Activated CD8-positive, alpha-beta memory T cell treated with anti-CD3 and anti-CD28 coated beads for 48 hours (primary cell): ENCODE data around the gene ZC3H12A.

Experiments
- DNase-seq, 3 experiments: peaks; one replicate each; pipeline ENCODE4 v3.0.0-alpha.2; 2020; ENCODE audit warnings: low read depth in 2 of 3, low spot score in 2 of 3

ZC3H12A gene

DNA sequence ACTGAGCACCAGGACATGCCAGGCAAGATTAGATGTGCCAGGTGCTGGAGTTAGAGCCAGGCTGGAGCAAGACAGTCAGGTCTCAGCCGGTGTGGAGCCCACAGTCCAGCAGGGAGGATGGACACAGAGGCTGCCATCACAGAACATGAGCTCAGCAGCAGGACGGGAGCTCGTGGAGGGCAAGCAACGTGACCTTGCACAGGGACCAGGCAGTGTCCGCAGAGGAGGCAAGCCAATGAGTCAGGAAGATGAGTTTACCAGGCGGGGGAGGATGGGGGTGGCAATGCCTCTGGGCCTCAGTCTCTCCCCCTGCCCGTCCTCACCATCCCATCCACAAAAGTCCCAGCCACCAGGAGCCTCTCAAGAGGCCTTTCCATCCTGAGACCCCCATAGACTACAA is 20.7 kb upstream of the ZC3H12A start:
- no peak for DNase-seq

DNA sequence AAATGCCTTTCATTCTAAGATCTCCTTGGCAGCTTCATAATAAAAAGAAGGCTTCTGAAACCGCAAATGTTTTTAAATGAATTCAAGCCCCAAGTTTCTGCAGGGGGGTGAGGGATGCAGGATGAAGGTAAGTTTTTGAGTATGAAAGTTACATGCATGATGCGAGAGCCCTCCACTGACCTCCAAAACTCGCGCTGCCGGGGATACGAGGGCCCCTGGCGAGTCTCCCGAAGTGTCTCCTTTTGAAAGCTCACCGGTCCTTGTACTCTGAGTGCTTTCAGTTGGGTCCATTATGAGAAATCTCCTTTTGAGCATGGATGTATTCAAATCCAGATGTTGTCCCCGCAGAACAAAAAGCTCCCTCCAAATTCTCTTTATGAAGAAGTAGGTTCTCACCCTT is 18.9 kb upstream of the ZC3H12A start:
- no peak for DNase-seq

DNA sequence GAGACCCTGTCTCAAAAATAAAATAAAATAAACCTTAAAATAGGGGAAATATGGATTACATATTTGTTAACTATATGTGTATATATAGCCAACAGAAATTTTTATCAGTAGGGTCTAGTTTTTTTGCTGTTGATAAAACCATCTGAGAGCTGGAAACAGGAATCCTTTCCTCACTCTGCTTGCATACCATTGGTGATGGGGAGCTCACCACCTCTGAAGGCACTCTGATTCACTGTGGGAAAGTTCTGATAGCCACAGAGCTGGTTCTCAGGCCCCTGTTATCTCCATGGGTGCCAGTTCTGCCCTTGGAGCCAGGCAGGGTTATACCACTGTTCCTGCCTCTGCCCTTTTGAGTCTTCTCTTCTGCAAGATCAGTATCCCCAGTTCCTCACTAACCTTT is 17.8 kb upstream of the ZC3H12A start:
- no peak for DNase-seq

DNA sequence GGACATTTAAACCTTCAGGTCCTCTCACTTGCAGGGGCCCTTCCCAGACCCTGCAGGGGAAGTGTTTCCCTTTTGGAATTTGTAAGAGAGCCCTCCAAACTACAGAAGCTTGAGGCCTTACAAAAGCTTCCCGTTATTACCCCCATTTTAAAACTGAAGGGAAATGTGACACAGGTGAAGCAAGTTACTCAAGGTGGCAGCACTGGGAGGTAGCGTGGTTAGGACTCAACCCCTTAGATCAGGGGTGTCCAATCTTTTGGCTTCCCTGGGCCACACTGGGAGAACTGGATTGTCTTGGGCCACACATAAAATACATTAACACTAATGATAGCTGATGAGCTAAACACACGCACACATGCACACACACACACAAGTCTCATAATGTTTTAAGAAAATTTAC is 15.8 kb upstream of the ZC3H12A start:
- DNase-seq: no peak

DNA sequence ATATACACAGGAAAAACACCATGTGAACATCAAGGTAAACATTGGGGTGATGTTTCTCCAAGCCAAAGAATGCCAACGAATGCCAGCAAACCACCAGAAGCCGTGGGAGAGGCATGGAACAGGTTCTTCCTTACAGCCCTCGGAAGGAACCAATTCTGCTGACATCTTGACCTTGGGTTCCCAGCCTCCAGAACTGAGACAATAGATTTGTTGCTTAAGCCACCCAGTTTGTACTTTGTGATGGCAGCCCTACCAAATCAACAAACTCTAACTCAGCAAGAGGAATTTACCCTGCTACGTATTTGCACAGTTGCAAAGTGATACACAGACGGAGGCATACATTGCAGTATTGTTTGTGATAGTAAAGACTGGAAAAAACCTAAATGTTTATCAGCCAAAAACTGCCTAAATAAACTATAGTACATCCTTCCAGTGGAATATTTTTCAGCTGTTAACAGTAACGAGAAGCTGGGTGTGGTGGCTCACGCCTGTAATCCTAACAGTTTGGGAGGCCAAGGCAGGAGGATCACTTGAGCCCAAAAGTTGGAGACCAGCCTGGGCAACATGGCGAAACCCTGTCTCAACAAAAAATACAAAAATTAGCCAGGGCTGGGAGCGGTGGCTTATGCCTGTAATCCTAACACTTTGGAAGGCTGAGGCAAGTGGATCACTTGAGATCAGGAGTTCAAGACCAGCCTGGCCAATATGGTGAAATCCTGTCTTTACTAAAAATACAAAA is 12.5 kb upstream of the ZC3H12A start:
- DNase-seq: no peak

DNA sequence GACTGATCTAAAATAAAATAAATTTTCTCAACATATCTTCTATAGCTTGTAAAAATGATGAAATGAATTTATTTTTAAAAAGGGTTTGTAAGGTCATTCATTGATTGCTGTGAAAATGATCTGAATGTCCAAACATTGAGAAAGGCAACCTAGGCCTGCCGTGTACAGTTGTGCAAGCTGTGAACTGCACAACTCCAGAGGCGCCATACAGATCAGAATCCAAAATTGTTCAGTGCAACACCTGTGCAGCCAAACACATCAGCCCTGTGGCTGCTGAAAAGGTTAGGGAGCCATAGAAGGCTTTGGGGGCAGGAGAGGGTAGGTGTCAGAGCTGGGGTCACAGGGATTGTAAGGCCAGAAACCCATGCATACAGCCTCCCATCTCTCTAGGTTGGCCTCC is 9.9 kb upstream of the ZC3H12A start:
- DNase-seq: no peak

DNA sequence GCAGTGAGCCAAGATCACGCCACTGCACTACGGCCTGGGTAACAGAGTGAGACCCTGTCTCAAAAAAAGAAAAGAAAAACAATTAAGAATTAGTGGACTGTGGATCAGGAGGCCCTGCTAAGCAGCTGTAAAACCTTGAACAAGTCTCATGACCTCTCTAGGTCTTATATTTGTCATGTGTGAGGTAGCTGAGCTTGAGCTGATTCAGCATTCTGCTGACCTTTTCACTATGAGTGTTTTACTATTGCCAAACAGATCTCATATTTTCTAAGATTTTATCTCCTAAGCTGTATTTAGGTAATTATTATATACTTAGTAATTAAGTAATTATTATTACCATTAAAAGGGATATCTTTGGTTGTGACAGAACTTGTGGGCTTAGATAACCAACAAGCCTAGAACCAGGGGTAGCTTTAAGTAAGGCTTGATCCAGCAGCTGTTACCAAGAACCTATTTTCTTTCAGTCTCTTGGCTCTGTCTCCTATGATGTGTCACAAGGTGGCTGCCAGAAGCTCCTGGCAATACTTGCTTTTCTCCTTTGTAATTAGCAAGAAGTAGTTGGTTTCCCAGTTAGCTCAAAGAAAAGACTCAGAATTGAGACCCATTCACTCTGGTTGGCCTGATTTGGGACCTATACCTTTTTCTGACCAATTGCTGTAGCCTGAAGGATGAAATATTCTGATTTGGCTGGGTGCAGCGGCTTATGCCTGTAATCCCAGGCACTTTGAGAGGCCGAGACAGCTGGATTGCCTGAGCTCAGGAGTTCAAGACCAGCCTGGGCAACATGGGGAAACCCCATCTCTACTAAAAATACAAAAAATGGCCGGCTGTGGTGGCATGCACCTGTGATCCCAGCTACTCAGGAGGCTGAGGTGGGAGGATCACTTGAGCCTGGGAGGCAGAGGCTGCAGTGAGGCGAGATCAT is 8.5 kb upstream of the ZC3H12A start:
- no peak for DNase-seq

DNA sequence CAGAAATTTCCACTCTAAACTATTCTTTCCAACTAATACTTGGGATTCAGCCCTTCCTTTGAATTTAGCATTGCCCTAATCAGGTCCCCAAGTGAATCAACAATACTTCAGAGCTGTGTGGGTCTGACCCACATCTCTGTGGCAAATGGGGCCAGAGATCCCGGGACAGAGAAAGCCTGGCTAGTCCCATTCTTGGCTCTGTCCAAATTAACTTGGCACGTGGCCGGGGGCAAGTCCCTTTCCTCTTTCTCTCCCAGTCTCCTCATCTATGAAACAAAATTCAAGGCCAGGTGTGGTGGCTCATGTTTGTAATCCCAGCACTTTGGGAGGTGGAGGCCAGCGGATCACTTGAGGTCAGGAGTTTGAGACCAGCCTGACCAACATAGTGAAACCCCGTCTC is 6.3 kb upstream of the ZC3H12A start:
- no peak for DNase-seq

DNA sequence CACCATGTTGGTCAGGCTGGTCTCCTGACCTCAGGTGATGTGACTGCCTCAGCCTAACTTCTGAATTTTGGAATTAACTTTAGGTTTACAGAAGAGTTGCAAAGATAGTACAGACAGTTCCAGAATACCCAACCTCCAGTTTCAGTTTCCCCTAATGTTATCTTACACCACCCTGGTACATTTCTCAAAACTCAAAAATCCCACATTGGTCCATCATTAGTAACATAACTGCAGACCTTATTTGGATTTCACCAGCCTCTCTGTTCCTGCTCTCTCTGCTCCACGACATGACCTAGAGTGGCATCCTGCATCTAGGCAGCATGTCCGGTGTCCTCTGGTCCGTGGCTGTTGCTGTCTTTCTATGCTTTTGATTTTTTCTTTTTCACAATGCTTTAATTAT is 5.0 kb upstream of the ZC3H12A start:
- DNase-seq: no peak

DNA sequence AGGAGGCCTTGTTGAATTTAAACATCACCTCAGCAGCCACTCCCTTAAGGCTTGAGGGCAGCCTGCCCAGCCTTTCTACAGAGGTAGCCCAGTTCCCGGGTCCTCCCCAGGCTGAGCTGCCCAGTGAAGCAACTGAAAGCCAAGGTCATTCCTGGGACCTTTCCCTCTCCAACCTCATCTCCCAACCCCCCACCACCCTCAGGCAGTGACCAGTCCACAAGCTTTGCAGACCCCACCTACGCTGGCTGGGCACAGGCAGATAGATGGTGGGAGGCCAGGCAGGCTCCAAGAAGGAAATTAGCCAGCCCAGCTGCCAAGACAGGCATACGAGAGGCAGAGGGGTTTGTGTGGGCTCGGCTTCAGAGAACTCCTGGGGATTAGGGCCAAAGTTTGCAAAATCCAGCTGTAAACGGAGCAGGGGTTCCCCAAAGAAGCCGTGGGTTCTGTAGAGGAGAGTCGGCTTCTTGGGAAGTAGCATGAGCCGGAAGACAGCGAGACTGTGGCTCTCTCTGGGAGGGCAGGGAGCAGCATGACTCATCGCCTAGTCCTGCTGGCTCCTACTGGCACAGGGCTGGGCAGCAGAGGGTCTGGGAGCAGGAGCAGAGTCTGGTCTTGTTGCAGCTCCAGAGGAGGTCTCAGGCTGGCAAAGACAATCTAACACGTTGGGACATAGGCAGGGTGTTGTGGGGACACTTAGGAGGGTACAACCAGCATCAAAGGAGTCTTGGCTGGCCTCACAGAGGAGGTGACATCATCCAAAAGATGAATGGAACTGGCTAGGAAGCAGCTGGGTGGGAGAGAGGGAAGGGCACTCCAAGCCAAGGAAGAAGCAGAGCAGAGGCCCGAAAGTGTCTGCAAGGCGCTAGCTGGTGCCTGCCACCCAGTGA is 2.8 kb upstream of the ZC3H12A start:
- no peak for DNase-seq

DNA sequence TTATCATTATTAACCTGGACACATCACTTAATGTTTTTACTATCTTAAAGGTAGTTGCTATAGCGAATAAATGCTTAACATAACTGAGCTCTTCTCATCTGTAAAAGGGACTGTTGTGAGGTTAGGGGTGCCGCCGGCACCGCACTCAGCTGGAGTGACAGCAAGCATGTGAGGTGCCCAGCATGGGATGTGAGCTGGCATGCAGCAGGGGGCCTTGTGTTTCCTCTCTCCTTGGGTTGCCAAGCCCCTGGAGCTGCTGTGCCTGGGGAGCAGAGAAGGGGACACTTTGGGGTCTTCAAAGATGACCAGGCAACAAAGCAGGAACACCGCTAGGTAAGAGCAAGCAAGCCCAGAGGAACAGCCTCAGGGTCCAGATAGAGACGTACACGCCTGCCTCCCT is 2.1 kb upstream of the ZC3H12A start:
- DNase-seq: no peak

DNA sequence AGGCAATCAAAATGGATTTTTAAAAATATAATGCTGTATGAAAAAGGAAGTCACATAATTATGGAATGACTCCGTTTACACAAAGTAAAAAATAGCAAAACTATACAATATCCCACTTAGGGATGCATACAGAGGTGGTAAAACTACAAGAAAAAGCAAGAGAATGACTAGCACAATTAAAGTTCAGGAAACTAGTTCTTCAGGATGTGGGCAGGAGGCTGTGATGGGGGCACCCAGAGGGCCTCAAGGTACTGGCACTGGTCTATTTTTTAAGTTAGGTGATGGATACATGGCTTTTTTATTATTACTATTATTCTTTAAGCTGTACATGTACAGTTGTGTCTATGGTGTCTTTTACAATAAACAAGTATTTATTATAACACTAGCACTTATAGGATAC is 1.4 kb upstream of the ZC3H12A start:
- no peak for DNase-seq

DNA sequence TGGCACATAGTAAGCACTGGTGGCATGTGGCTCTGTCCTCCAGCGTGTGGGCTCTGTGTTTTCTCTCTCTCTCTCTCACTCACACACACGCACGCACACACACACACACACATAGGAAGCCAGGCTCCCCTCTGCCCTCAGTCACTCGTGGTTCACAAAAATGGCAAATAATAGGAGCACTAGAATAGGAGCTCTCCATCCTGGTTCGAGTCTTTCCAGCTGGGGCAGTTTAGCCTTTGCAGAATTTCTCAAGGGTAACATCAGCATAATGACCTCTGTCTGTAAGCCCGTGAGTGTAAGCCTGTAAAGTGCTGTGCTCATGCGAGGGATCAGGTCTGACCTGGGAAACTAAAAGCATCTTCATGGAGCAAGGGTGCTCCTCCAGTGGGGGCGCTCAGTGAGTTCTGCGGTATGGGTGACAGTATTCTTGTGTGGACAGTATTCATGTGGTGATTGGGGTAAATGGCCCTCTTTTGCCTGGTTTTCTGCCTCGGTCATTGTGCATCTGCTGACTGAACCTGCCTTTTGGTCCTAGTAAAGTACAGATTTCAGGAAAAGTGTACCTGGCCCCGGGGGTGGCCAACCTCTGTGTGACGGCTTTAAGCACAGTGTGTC is 842 bp upstream of the ZC3H12A start:
- DNase-seq: no peak

DNA sequence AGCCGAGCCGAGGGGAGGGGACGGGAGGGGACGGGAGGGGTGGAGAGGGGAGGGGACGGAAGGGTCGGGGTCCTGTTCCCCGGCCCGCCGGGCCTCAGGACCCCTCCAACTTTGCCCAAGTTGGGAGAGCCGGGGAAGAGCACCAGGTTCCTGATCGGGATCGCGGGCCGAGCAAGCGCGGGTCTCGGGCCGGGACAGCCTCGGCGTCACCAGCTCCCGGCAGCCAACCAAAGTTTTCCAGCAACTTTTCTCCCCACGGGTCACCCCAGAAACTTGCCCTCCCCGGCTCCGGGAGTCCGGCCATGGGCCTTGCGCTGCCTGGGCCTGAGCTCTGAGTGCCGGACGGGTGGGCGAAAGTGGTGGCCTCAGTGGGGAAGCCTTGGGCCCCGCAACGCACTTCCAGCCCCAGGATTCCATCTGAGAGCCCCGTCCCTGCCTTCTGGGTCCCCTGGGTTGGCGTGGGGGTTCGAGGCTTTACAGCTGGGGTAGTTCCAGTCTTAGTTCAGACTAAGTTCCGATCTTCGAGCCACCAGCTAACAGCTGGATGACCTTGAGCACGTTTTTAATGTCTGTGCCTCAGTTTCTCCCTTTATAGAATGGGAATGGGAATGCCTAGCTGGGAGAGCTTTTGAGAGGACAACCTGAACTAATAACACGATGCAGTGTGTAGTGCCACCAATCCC is 458 bp downstream of the ZC3H12A start:
- DNase-seq: no peak

DNA sequence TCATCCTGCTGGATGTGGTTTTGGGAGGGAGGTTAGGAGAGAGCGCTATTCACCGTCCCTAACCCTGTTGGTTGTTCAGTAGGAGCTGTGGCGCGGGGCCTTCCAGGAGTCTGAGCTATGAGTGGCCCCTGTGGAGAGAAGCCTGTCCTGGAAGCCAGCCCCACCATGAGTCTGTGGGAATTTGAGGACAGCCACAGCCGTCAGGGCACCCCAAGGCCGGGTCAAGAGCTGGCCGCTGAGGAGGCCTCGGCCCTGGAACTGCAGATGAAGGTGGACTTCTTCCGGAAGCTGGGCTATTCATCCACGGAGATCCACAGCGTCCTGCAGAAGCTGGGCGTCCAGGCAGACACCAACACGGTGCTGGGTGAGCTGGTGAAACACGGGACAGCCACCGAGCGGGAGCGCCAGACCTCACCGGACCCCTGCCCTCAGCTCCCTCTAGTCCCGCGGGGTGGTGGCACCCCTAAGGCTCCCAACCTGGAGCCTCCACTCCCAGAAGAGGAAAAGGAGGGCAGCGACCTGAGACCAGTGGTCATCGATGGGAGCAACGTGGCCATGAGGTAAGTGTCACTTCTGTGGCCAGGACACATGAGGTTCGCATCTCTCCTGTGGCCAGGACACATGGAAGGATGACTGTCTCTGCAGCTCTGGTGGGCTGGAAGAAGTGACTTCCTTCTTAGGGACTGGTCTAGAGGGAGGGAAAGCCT is 1.2 kb downstream of the ZC3H12A start:
- DNase-seq: no peak

DNA sequence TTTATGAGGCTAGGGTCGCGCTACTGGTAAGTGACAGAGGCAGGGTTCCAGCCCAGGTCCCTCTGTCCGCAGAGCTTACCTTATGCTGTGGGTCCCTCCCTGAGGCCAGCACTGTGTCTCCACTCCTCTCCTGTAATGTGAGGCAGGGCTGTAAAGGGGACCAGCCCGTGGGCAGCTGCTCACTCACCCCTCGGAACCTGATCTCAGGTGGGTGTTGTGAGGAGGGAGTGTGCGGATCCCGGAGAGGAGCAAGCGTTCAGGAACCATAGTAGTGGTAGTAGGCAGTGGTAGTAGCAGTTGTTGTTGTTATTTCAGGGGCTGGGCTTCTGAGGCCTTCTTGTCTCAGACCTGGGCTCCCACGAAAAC is 1.7 kb downstream of the ZC3H12A start:
- DNase-seq: no peak

DNA sequence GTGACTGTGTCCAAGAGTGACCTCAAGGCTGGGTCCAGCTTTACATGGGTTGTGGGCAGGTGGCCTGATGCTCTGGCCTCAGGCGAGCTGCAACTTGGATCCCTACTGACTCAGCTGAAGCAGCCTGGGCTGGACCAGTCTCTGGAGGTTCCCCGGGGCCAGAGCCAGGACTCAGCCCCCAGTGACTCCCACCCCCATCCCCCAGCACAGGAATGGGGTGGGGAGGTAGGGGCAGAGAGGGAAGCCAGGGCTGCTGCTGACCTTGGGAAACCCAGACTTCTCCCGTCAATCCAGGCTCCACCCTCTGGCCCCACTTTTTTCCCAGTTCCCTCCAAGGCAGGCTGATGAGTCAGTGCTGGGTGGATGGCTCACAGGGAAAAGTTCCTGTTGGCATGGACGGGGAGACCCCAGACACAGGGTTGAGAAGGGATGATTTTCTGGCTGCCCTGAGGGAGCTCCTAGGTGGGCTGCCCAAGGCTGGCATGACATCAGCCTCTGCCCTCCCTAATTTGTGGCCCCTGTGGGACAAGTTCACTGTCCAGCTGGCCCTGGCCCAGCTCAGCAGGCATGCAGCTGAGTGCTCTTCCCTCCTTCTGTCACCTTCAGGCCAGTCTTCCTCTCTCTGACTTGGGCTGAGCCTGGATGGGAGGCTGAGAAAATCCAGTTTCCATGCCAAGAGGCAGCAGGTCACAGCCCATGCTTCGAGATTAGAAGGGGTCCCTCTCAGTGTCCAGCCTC is 2.2 kb downstream of the ZC3H12A start:
- DNase-seq: no peak

DNA sequence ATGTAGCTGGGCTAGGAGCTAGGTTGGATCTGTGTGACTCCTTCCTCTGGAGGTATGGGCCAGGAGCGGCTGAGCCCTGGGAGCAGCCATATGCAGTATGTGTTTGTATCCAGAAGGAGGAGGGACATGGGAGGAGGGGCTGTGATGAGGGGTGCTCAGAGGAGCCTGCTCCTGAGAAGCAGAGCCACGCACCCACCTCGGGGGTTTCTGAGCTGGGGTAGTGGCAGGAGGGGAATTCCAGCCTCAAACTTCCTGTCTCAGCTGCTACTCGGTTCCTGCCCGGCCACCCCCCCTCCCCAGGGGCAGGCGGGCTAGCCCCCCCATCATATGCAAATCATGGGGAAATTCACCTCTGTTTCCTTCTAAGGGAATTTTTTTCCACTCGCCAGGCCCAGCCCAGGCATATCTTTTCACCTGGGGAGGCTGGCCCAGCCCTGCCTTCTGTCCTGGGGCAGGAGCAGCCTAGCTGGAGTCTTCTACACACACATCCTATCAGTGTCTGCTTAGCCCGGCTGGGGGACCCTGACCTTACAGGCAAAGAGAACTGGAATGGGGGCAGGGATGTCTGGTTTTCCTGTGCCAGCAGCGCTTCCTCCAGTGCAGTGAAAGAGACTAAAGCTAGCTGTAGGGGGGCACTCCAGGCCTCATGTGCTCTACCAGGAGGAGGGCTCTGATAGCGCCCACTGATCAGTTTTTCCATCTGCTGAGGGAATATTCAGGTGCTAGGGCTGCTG is 3.0 kb downstream of the ZC3H12A start:
- peak; percentile 55 to 72 (median 60) for DNase-seq

DNA sequence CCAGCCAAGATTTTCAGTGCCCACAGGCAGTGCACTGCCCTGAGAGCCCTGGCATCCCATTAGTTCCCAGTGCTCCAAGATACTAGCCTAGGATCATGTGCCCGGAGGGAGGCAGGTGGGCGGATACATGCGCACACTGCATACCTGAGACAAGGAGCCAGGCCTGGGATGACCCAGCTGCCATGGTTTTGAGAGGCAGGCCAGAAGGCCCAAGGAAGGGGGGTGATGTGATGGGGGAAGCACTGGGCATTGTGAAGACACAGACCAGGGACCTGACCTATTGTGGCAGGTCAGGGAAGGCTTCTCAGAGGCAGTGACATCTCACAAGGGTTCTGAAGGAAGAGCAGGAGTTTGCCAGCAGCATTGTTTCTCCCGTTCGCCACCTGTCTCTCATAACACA is 3.6 kb downstream of the ZC3H12A start:
- DNase-seq: no peak
